Spleen (tissue), 11 donors: ENCODE results near the gene C16orf82. TPM values are rescaled to one million over a fixed set of nuclear protein-coding genes. Genes with fewer than 3 reads are reported as not detected.

ENCODE experiments used
- DNase-seq: peaks from one replicate; pipeline ENCODE4 v3.0.0-alpha.2; 2020
- H3K27ac ChIP-seq, 8 donors: fragments of 200-600 bp; sonication (generic) in 7 of 8; 1 replicate in 4 of 8; 2 replicates in 4 of 8; pipeline versions ENCODE4 v1.5.0 to v1.8.0; 2016 to 2021; ENCODE audit warnings: inconsistent platforms in 4 of 8, mild to moderate bottlenecking in 4 of 8, moderate library complexity in 1 of 8
- H3K27me3 ChIP-seq, 7 donors: fragments of 200-600 bp; sonication (generic) in 6 of 7; replicated peaks in 1 of 7; 1 replicate in 4 of 7; 2 replicates in 3 of 7; pipeline versions ENCODE4 v1.5.0 to v1.8.0; 2016 to 2021; ENCODE audit warnings: inconsistent platforms in 3 of 7, mild to moderate bottlenecking in 1 of 7
- H3K36me3 ChIP-seq, 6 donors: fragments of 200-600 bp; sonication (generic) in 5 of 6; 1 replicate in 4 of 6; 2 replicates in 2 of 6; pipeline versions ENCODE4 v1.5.0 to v1.8.0; 2016 to 2021; ENCODE audit warnings: inconsistent platforms in 2 of 6
- H3K4me1 ChIP-seq, 6 donors: fragments of 200-600 bp; sonication (generic) in 5 of 6; 1 replicate in 3 of 6; 2 replicates in 3 of 6; pipeline versions ENCODE4 v1.5.0 to v1.8.0; 2016 to 2021; ENCODE audit warnings: inconsistent platforms in 3 of 6
- H3K4me3 ChIP-seq, 8 donors: fragments of 200-600 bp; sonication (generic) in 7 of 8; 1 replicate in 4 of 8; 2 replicates in 4 of 8; pipeline versions ENCODE4 v1.5.0 to v1.8.0; 2016 to 2021; ENCODE audit warnings: inconsistent platforms in 4 of 8, mild to moderate bottlenecking in 4 of 8, moderate library complexity in 2 of 8
- H3K9me3 ChIP-seq, 8 donors: fragments of 200-600 bp; sonication (generic) in 7 of 8; 1 replicate in 4 of 8; 2 replicates in 4 of 8; pipeline versions ENCODE4 v1.5.0 to v1.8.0; 2016 to 2021; ENCODE audit warnings: inconsistent platforms in 4 of 8
- POLR2A ChIP-seq, 3 donors: fragments of 450-650 bp; IDR thresholded peaks; one replicate each; pipeline ENCODE4 v1.5.1; 2017; ENCODE audit warnings: antibody characterized with exemption in 3 of 3, mild to moderate bottlenecking in 1 of 3
- POLR2AphosphoS5 ChIP-seq, 3 donors: sonication (generic); formaldehyde crosslinking; IDR thresholded peaks; one replicate each; pipeline ENCODE4 v1.5.1; 2017; ENCODE audit warnings: antibody characterized with exemption in 3 of 3
- WGBS, 5 donors: extraction: QIAGEN DNeasy Blood & Tissue Kit in 3 of 5; methylation state at CpG; one replicate each; pipeline versions ENCODE4 v1.1.5 to v1.1.7; 2013 to 2018; 5-methylcytosine and 5-hydroxymethylcytosine counted together
- intact Hi-C: fragments of 100-400 bp; cut with DNase I; formaldehyde crosslinking; loops from one replicate; pipeline ENCODE4 v1.15.0; 2023; ENCODE audit warnings: low total_unique reads
- polyA plus RNA-seq, 3 donors: library from polyadenylated mRNA; stranded (reverse); fragments of 200-250 nt; gene quantifications; one replicate each; pipeline ENCODE4 v1.2.1, GENCODE V29; 2013
- total RNA-seq, 7 donors: library from RNA; depleted of rRNA in 3 of 7; stranded (reverse); fragments of >200 nt in 3 of 7; fragmentation: NEBNext Ultra II Directional in 4 of 7; extraction: Animal tissue kit (Norgen Biotek cat#: 25700) in 4 of 7; gene quantifications; one replicate each; pipeline versions ENCODE4 v1.1.0 to v1.2.1, GENCODE V29; 2016 to 2021
- TF ChIP-seq, protein P1 (sequence below), 11 experiments: fragments of 200-600 bp in 7 of 11; fragments of 450-650 bp in 4 of 11; sonication (generic) in 4 of 11; IDR thresholded peaks in 8 of 11; conservative IDR thresholded peaks in 3 of 11; 1 replicate in 7 of 11; 2 replicates in 4 of 11; pipeline versions ENCODE4 v1.4.0 to v1.8.0; 2016 to 2021; ENCODE audit warnings: antibody characterized with exemption in 11 of 11, inconsistent platforms in 4 of 11, mild to moderate bottlenecking in 1 of 11
- donor health status: healthy with polysubstance abuse.
- donor health status: DM: no; HTN: no; CAD: no; lungs with moderate emphysema.
- donor health status: DM: no; HTN: no; CAD: no.
- donor health status: Bipolar disorder and iron deficiency.
- donor health status: healthy.
- donor health status: DM: no; HTN: no; CAD: no.
- donor health status: DM: yes; HTN: yes; CAD: no.

The C16orf82 gene
- total and polyA plus RNA-seq, 10 donors, result not detected

DNA sequence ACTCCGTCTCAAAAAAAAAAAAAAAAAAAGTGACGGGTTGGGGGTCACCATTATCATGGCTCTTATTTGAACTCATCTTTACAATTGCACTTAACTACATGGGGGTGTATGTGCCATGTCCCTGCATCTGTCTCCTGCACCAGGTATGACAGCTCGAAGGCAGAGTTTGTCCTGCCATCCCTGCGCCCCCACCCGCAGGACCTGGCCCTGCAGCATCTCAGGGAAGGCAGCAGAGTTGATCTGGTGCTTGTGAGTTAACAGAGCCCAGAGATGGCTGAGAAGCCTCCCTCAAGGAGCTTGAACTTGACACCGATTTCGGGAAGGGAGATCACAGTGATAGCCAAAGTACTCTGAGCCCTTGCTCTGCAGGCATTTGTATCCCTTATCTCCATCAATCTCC, 44.8 kb downstream of the C16orf82 start:
- Histone ChIP-seq H3K9me3 (peaks cover 0 to 5% (median 0%) of the 10 kb centered on the region in 8 donors), H3K27ac (no peak overlapping the region), H3K36me3 (no peaks in the 10 kb centered on the region), H3K4me1 (peaks cover 9 to 57% (median 33%) of the 10 kb centered on the region in 6 donors), H3K27me3 (peaks cover 0 to 10% (median 0%) of the 10 kb centered on the region in 7 donors), H3K4me3 (no peak overlapping the region)
- no peak for DNase-seq
- no peak for TF ChIP-seq POLR2AphosphoS5 (IDR thresholded peaks at IDR 0.05)
- no peak for TF ChIP-seq POLR2A (IDR thresholded peaks at IDR 0.05)
- 78 to 87% (median 83%) methylated on average over 7 of the region's 7 CpGs for WGBS, 5 donors
- intact Hi-C loops, result no loop called here

DNA sequence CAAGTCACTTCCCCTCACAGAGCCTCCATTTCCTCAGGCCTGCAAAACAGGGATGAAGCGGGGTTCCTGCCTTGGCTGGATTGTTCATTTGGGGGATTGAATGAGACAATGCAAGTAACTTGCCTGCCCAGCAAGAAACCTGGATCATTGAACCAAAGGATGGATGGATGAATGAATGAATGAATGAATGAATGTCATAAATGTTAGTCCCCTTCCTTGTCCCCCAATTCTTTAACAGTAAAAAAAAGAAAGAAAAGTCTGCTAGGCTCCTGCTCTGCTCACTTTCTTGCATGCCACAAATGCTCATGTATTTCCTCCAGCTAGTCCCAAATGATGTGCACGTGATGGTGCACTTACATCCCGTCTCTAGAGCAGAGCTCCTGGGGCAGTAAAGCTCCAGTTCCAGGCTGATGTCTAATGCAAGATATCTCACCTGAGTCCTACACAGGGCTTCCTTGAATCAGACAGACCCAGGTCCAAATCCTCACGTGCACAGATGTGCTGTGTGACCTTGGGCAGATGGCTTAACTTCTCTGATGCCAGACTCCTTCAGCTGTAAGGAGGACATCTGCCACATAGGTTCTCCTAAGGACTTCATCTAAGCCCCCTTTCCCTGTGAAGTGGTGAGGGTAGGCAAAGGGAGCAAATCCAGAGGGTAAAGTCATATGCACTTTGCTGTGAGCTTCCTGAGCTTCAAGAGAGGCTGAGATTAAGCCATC, 45.5 kb downstream of the C16orf82 start:
- intact Hi-C loops, result no loop called here
- Histone ChIP-seq H3K27me3 (peaks cover 0 to 10% (median 0%) of the 10 kb centered on the region in 7 donors), H3K4me1 (peaks cover 9 to 57% (median 33%) of the 10 kb centered on the region in 6 donors), H3K4me3 (no peak overlapping the region), H3K36me3 (no peaks in the 10 kb centered on the region), H3K9me3 (peaks cover 0 to 5% (median 0%) of the 10 kb centered on the region in 8 donors), H3K27ac (no peak overlapping the region)
- DNase-seq, result no peak
- TF ChIP-seq POLR2AphosphoS5 (IDR thresholded peaks at IDR 0.05) (no peak), POLR2A (IDR thresholded peaks at IDR 0.05) (no peak)
- TF ChIP-seq, protein P1, sequence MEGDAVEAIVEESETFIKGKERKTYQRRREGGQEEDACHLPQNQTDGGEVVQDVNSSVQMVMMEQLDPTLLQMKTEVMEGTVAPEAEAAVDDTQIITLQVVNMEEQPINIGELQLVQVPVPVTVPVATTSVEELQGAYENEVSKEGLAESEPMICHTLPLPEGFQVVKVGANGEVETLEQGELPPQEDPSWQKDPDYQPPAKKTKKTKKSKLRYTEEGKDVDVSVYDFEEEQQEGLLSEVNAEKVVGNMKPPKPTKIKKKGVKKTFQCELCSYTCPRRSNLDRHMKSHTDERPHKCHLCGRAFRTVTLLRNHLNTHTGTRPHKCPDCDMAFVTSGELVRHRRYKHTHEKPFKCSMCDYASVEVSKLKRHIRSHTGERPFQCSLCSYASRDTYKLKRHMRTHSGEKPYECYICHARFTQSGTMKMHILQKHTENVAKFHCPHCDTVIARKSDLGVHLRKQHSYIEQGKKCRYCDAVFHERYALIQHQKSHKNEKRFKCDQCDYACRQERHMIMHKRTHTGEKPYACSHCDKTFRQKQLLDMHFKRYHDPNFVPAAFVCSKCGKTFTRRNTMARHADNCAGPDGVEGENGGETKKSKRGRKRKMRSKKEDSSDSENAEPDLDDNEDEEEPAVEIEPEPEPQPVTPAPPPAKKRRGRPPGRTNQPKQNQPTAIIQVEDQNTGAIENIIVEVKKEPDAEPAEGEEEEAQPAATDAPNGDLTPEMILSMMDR (IDR thresholded peaks at IDR 0.05 in 8 of 11, conservative IDR thresholded peaks at IDR 0.05 in 3 of 11), result no peak
- 71 to 80% (median 74%) methylated on average over 4 of the region's 4 CpGs for WGBS, 5 donors

DNA sequence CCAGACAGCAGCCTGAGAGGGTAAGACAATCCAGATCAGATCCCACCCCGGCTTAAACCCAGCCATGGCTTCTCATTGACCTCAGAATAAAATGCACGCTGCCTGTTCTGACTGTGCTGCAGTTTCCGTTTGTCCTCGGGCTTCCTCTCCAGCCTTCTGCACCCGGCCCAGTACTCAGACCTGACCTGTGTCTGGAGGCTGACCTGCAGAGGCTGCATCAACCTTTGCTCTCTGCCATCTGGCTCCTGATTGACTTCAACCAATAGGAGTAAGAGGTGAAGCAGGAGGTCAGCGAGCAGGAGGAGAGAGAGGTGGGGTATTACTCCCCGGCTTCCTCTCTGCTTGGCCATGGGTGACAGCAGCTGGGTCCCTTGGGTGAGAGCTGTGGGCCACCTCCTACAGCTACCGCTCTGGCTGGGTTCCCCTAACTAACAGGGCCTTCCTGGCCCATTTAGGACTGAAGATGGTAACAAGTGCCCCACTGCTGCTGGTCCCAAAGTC, 46.7 kb downstream of the C16orf82 start:
- Histone ChIP-seq H3K9me3 (peaks cover 0 to 5% (median 0%) of the 10 kb centered on the region in 8 donors), H3K36me3 (no peaks in the 10 kb centered on the region), H3K4me3 (no peak overlapping the region), H3K4me1 (peaks cover 9 to 57% (median 33%) of the 10 kb centered on the region in 6 donors), H3K27me3 (peaks cover 0 to 10% (median 0%) of the 10 kb centered on the region in 7 donors), H3K27ac (peak overlapping the region in 3 of 8 donors; percentile 5 to 61 (median 40))
- 25 to 44% (median 43%) methylated on average over 8 of the region's 8 CpGs for WGBS, 5 donors
- intact Hi-C loops, result no loop called here
- TF ChIP-seq POLR2AphosphoS5 (IDR thresholded peaks at IDR 0.05), result peak in 2 of 3 donors; percentile 27 to 54
- no peak for TF ChIP-seq POLR2A (IDR thresholded peaks at IDR 0.05)
- TF ChIP-seq, protein P1 (IDR thresholded peaks at IDR 0.05 in 8 of 11, conservative IDR thresholded peaks at IDR 0.05 in 3 of 11), result no peak
- peak; percentile 85 for DNase-seq

DNA sequence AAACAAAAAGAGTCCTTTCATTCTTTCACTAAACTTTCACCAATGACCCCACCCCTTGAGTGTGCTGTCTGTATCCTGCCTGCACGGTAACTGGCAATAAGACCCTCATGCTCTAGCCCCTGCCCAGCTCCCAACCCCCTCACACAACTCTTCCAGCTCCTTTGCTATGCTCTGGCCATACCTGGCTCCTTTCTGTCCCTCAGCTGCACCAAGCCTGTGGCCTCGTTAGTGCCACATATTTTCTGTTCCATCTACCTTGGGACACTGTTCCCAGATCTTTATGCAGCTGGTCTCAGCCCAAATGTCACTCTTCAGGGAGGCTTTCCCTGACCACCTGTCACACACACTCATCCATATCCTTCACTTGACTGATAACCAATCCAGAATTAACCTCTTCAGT, 47.3 kb downstream of the C16orf82 start:
- peaks cover 9 to 54% (median 33%) of the 10 kb centered on the region in 6 donors for H3K4me1 ChIP-seq
- no peaks in the 10 kb centered on the region for H3K36me3 ChIP-seq
- 49 to 87% (median 76%) methylated on average over 2 of the region's 2 CpGs for WGBS, 5 donors
- H3K27ac ChIP-seq, result peak overlapping the region in 2 of 8 donors; percentile 40 to 61
- peaks cover 0 to 5% (median 0%) of the 10 kb centered on the region in 8 donors for H3K9me3 ChIP-seq
- intact Hi-C loops, result no loop called here
- H3K4me3 ChIP-seq, result no peak overlapping the region
- no peak for DNase-seq
- TF ChIP-seq, protein P1 (IDR thresholded peaks at IDR 0.05 in 8 of 11, conservative IDR thresholded peaks at IDR 0.05 in 3 of 11), result no peak
- TF ChIP-seq POLR2AphosphoS5 (IDR thresholded peaks at IDR 0.05) (no peak), POLR2A (IDR thresholded peaks at IDR 0.05) (no peak)
- H3K27me3 ChIP-seq, result peaks cover 0 to 10% (median 0%) of the 10 kb centered on the region in 7 donors
